ENCODE measurements around the gene ZNF575.

The ZNF575 gene

DNA sequence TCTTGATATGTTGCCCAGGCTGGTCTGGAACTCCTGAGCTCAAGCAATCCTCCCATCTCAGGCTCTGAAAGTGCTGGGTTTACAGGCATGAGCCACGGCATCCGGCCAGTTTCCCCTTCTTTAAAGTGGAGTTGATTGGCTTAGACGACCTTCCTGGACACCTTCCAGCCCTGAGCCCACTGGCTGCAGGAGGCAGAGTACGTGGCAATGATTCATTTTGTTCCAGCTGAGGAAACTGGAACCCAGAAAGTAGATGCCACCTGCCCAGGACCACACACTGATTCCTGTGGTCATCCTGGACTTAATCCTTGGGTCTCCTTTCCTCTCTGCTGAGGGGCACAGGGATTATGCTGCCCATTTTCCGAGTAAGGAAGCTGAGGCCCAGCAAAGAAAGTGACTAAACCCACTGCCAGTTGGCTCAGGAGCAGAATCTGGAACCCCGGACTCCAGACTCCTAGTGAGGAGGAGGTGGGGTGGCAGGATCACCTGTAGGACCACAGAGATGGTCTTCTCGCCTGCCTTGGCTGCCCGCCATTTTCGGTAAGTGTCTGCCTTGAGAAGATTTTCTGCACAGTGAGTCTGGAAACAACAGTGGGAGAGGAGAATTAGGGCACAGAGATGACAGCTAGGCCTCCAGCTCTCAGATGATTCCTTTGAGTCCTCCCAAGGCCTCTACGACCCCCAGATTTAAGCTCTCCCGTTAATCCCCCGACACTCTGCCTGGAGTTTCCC lies 41.6 kb downstream of the ZNF575 start:
- DNase-seq (ENCODE audit: low read depth), result no peak

DNA sequence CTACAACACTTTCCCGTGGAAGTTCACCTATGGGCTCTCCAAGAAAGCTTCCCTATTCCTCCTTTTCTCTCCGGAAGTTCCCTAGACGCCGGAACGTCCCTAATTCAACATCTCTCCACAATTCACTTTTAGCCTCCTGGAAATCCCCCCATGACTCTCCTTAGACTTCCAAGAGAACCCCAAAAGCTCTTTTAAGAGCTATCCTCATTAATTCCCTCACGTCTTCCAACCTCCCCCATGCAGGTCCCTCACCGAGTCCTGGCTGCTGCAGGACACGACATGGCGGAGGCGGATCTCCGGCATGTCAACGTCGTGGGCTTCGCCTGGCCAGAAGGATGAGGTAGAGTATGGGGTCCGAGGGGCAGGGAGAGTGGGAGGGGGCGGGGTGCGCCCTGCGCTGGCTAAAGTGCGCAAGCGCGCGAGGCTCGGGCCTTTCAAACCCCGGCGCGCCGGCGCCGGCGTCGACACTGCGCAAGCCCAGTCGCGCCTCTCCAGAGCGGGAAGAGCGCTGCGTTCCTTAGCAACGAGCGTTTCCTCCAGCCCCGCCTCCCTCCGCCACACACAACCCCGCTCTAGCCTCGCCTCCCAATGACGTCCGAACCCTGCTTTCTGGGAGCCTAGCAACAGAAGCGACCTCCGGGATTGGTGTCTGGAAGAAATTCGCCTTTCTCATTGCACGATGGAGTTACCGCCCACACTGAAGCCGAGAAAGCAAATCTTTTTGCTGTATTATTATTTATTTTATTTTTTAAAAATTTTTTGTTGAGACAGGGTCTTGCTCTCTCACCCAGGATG lies 42.4 kb downstream of the ZNF575 start, which contains the start of the genes PINLYP and XRCC1:
TSS of gene PINLYP (plus strand) at position 646 of the 795 bp plus-strand sequence. CDS start 1,391 bp downstream, outside the sequence.
TSS of gene XRCC1 (minus strand) at position 372 of the 795 bp plus-strand sequence. CDS start at position 303, 69 bp downstream.
- peak; percentile 88 for DNase-seq (ENCODE audit: low read depth)

- DNase-seq (ENCODE audit: low read depth), result no peak
These were observed 43.2 kb downstream of the ZNF575 start for GRCh38 chr19:43575955-43576878.

GRCh38 chr19:43578787-43579186 lies 45.8 kb downstream of the ZNF575 start:
- no peak for DNase-seq (ENCODE audit: low read depth)

- DNase-seq (ENCODE audit: low read depth), result no peak
These were observed 48.5 kb downstream of the ZNF575 start for GRCh38 chr19:43581467-43581866.

DNA sequence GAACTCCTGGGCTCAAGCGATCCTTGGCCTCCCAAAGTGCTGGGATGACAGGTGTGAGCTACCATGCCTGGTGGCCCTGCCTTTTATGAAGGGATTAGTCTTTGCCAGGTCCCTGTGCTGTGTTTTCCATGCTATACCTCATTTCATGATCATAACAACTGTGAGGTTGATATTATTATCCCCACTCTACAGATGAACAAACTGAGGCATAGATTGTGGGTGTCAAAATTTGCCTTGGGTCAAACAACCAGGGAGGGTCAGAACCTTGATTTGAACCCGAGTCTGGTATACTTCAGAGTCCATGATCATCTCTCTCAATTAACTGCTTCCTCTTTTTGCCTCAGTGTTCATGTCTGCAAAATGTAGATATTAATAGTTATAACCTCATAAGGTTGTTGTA lies 49.5 kb downstream of the ZNF575 start:
- no peak for DNase-seq (ENCODE audit: low read depth)

- DNase-seq (ENCODE audit: low read depth), result no peak
These were observed 51.5 kb downstream of the ZNF575 start for GRCh38 chr19:43584484-43584883.
